SK-N-SH (cell line): Measurements from ENCODE around the gene PRELP. TPM values are rescaled to one million over a fixed set of nuclear protein-coding genes. Genes with fewer than 3 reads are reported as not detected.
A peak's percentile ranks its signal among the peaks of the same experiment; 100 is the strongest.

ENCODE experiments used
- CTCF ChIA-PET: fragments of 300-600, 350-600 bp; formaldehyde crosslinking; extraction: SDS; loops from one replicate; lab custom pipeline; 2021; lab: Yijun Ruan, JAX
- POLR2A ChIA-PET: fragments of 350-600 bp; sonication (Branson Sonifier 250); formaldehyde crosslinking; extraction: SDS; loops from one replicate; lab custom pipeline; 2020; ENCODE audit warnings: antibody characterized with exemption, inconsistent platforms; lab: Yijun Ruan, JAX
- DNase-seq: peaks from one replicate; pipeline ENCODE4 v3.0.0; 2012
- H2AFZ ChIP-seq: fragments of 200-600 bp; sonication (generic); 2 replicates; pipeline ENCODE4 v1.8.1; 2016; ENCODE audit warnings: antibody characterized with exemption, mild to moderate bottlenecking, low read depth
- H3F3A ChIP-seq: fragments of 200-600 bp; sonication (generic); replicated peaks from 2 replicates; pipeline ENCODE3; 2016; ENCODE audit warnings: antibody characterized with exemption, mild to moderate bottlenecking; ENCODE audit not compliant: insufficient read depth
- H3K27ac ChIP-seq, 2 experiments: fragments of 200-500 bp in 1 of 2; fragments of 200-600 bp in 1 of 2; sonication (Bioruptor generic) in 1 of 2; sonication (generic), shearing (Covaris generic) in 1 of 2; 2 replicates each; pipeline versions ENCODE4 v1.5.1 to v1.6.1; 2014 to 2016; ENCODE audit warnings: low read depth in 2 of 2, inconsistent platforms in 1 of 2, low read length in 1 of 2, mild to moderate bottlenecking in 1 of 2, mixed read lengths in 1 of 2
- H3K27me3 ChIP-seq: fragments of 200-600 bp; sonication (generic), shearing (Covaris generic); 2 replicates; pipeline ENCODE4 v1.6.1; 2016; ENCODE audit warnings: mixed run types; ENCODE audit not compliant: insufficient read depth
- H3K36me3 ChIP-seq, 2 experiments: fragments of 200-500 bp in 1 of 2; fragments of 200-600 bp in 1 of 2; sonication (Bioruptor generic) in 1 of 2; sonication (generic) in 1 of 2; replicated peaks in 1 of 2; 2 replicates each; pipeline versions ENCODE3 to v1.5.1; 2014 to 2016; ENCODE audit warnings: low read length in 1 of 2, mild to moderate bottlenecking in 1 of 2; ENCODE audit not compliant: insufficient read depth in 2 of 2, control insufficient read depth in 1 of 2
- H3K4me1 ChIP-seq, 2 experiments: fragments of 200-500 bp in 1 of 2; fragments of 200-600 bp in 1 of 2; sonication (Bioruptor generic) in 1 of 2; sonication (generic), shearing (Covaris generic) in 1 of 2; 2 replicates each; pipeline versions ENCODE4 v1.5.1 to v1.6.1; 2014 to 2016; ENCODE audit warnings: low read depth in 1 of 2, low read length in 1 of 2, mixed run types in 1 of 2; ENCODE audit not compliant: insufficient read depth in 2 of 2, control insufficient read depth in 1 of 2
- H3K4me2 ChIP-seq: fragments of 200-600 bp; sonication (generic), shearing (Covaris generic); 2 replicates; pipeline ENCODE4 v1.6.1; 2017; ENCODE audit warnings: mixed run types
- H3K4me3 ChIP-seq, 2 experiments: fragments of 200-500 bp in 1 of 2; fragments of 200-600 bp in 1 of 2; sonication (Bioruptor generic) in 1 of 2; sonication (generic), shearing (Covaris generic) in 1 of 2; 2 replicates each; pipeline versions ENCODE4 v1.5.1 to v1.8.1; 2014 to 2016; ENCODE audit warnings: low read depth in 2 of 2, inconsistent platforms in 1 of 2, low read length in 1 of 2, mild to moderate bottlenecking in 1 of 2, mixed read lengths in 1 of 2, moderate library complexity in 1 of 2
- H3K79me2 ChIP-seq: fragments of 200-600 bp; sonication (generic); 2 replicates; pipeline ENCODE4 v1.8.1; 2017; ENCODE audit warnings: mild to moderate bottlenecking; ENCODE audit not compliant: insufficient read depth
- H3K9ac ChIP-seq: fragments of 200-600 bp; sonication (generic); 2 replicates; pipeline ENCODE4 v1.6.1; 2017; ENCODE audit warnings: mixed run types
- H3K9me2 ChIP-seq: fragments of 200-600 bp; sonication (generic); 2 replicates; pipeline ENCODE4 v1.6.1; 2017; ENCODE audit warnings: mixed run types
- H3K9me3 ChIP-seq: fragments of 200-600 bp; sonication (generic); 2 replicates; pipeline ENCODE4 v1.6.1; 2017; ENCODE audit warnings: mixed run types, mild to moderate bottlenecking, moderate library complexity
- H4K20me1 ChIP-seq: fragments of 200-600 bp; sonication (generic); 2 replicates; pipeline ENCODE4 v1.6.1; 2017; ENCODE audit warnings: mild to moderate bottlenecking, mixed run types; ENCODE audit not compliant: insufficient read depth
- CTCF ChIP-seq: fragments of 200-600 bp; sonication (generic); IDR thresholded peaks from 2 replicates; pipeline ENCODE4 v1.6.1; 2017; ENCODE audit warnings: antibody characterized with exemption, mild to moderate bottlenecking, moderate library complexity
- ELF1 ChIP-seq: IDR thresholded peaks from 2 replicates; pipeline ENCODE4 v1.4.0; 2012
- EP300 ChIP-seq, 2 experiments: IDR thresholded peaks; 2 replicates each; pipeline versions ENCODE4 v1.4.0 to v1.6.1; 2012; ENCODE audit warnings: borderline replicate concordance in 1 of 2, low read depth in 1 of 2, low read length in 1 of 2
- EZH2phosphoT487 ChIP-seq: fragments of 200-600 bp; sonication (generic); IDR thresholded peaks from 2 replicates; pipeline ENCODE4 v1.6.1; 2017; ENCODE audit warnings: low read depth, mixed run types, mild to moderate bottlenecking, antibody characterized with exemption, moderate library complexity, borderline replicate concordance
- FOXM1 ChIP-seq: IDR thresholded peaks from 2 replicates; pipeline ENCODE4 v1.4.0; 2012; ENCODE audit warnings: low read depth, mild to moderate bottlenecking
- GATA2 ChIP-seq: sonication (generic); formaldehyde crosslinking; IDR thresholded peaks from 2 replicates; pipeline ENCODE4 v1.5.0; 2020; ENCODE audit warnings: mild to moderate bottlenecking, missing genetic modification reagents
- JUND ChIP-seq: IDR thresholded peaks from 2 replicates; pipeline ENCODE4 v1.4.0; 2012
- MAX ChIP-seq: IDR thresholded peaks from 2 replicates; pipeline ENCODE4 v1.4.0; 2012; ENCODE audit warnings: low read depth
- MEF2A ChIP-seq: IDR thresholded peaks from 2 replicates; pipeline ENCODE4 v1.4.0; 2012; ENCODE audit warnings: low read depth, borderline replicate concordance
- MXI1 ChIP-seq: IDR thresholded peaks from 2 replicates; pipeline ENCODE4 v1.6.1; 2012; ENCODE audit warnings: mild to moderate bottlenecking, low read depth, low read length, improper control_type of control experiment
- NFIC ChIP-seq: IDR thresholded peaks from 2 replicates; pipeline ENCODE4 v1.4.0; 2012; ENCODE audit warnings: borderline replicate concordance
- NRF1 ChIP-seq: IDR thresholded peaks from 2 replicates; pipeline ENCODE4 v1.6.1; 2012; ENCODE audit warnings: low read depth, mild to moderate bottlenecking, low read length
- PBX3 ChIP-seq: IDR thresholded peaks from 2 replicates; pipeline ENCODE4; 2012
- RAD21 ChIP-seq: IDR thresholded peaks from 2 replicates; pipeline ENCODE4 v1.6.1; 2012; ENCODE audit warnings: mild to moderate bottlenecking, low read length
- RFX5 ChIP-seq: IDR thresholded peaks from 2 replicates; pipeline ENCODE4 v1.6.1; 2012; ENCODE audit warnings: mild to moderate bottlenecking, improper control_type of control experiment, low read length
- RXRA ChIP-seq: IDR thresholded peaks from 2 replicates; pipeline ENCODE4 v1.4.0; 2012; ENCODE audit warnings: low read depth, mild to moderate bottlenecking, borderline replicate concordance
- TEAD4 ChIP-seq: IDR thresholded peaks from 2 replicates; pipeline ENCODE4 v1.4.0; 2012; ENCODE audit warnings: mild to moderate bottlenecking, borderline replicate concordance; ENCODE audit not compliant: insufficient read depth
- whole genome bisulfite sequencing: methylation state at CpG from one replicate; pipeline ENCODE4 v1.1.6; 2017; ENCODE audit warnings: low lambda C conversion rate; 5-methylcytosine and 5-hydroxymethylcytosine counted together
- polyA plus RNA-seq, 3 experiments: library from polyadenylated mRNA; depleted of rRNA; stranded (reverse); fragments of >200 nt; gene quantifications; 2 replicates each; pipeline ENCODE4 v1.2.3, GENCODE V29; 2012

Gene PRELP
- polyA plus RNA-seq, 1 of the 3 experiments (the other 2 are of a cell fraction): 0.48 TPM

GRCh38 chr1:203462143-203462542 is 13.5 kb upstream of the PRELP start (continued):
- TF ChIP-seq MAX (no peak), FOXM1 (no peak), GATA2 (no peak)

GRCh38 chr1:203462878-203463277 is 12.7 kb upstream of the PRELP start:
- ChIA-PET POLR2A (no interaction called here), CTCF (interaction anchor here (1.3 kb wide), 1 partner anchor 24 kb away, joined by 4 read pairs; no protein-coding TSS in a partner anchor)
- H3F3A ChIP-seq: no peaks in the 10 kb centered on the region
- H3K9me3 ChIP-seq: no peaks in the 10 kb centered on the region
- no peaks in the 10 kb centered on the region for H4K20me1 ChIP-seq
- no peak for DNase-seq
- H3K9me2 ChIP-seq: no peaks in the 10 kb centered on the region
- H3K27ac ChIP-seq: no peak overlapping the region
- no peaks in the 10 kb centered on the region for H3K79me2 ChIP-seq
- peak overlapping the region; percentile 31; the same call in 1 of the 2 replicates for H3K4me2 ChIP-seq
- peaks cover 3 to 8% of the 10 kb centered on the region in 2 experiments; a peak in 2 of 4 replicates for H3K4me1 ChIP-seq
- no peak overlapping the region for H3K4me3 ChIP-seq
- H3K27me3 ChIP-seq: no peaks in the 10 kb centered on the region
- peak overlapping the region; percentile 65; the same call in 1 of the 2 replicates for H2AFZ ChIP-seq
- TF ChIP-seq EZH2phosphoT487 (no peak), EP300 (IDR thresholded peaks at IDR 0.05; ENCODE audit: borderline replicate concordance in 1 of 2, low read depth in 1 of 2, low read length in 1 of 2) (no peak), NFIC (no peak), MAX (no peak), MXI1 (no peak), NRF1 (no peak), RAD21 (no peak), JUND (no peak), RFX5 (no peak), RXRA (no peak), PBX3 (no peak), MEF2A (no peak), TEAD4 (no peak), FOXM1 (no peak)
- H3K36me3 ChIP-seq: no peaks in the 10 kb centered on the region
- H3K9ac ChIP-seq: no peak overlapping the region
- 55% methylated on average over 6 of the region's 6 CpGs for WGBS

GRCh38 chr1:203463469-203464062 is 12.0 kb upstream of the PRELP start:
- peak overlapping the region; percentile 31; the same call in 1 of the 2 replicates for H3K4me2 ChIP-seq
- CTCF ChIA-PET: interaction anchor here (0.8 to 1.3 kb wide), 3 partner anchors 23 to 238 kb away, joined by 3 to 4 read pairs (median 3); no protein-coding TSS in a partner anchor
- H3K9ac ChIP-seq: no peak overlapping the region

More at GRCh38 chr1:203463469-203464062, 12.0 kb upstream of the PRELP start:
- H3K4me1 ChIP-seq: peaks cover 3 to 8% of the 10 kb centered on the region in 2 experiments; a peak in 2 of 4 replicates
- no peaks in the 10 kb centered on the region for H3F3A ChIP-seq
- H2AFZ ChIP-seq: peak overlapping the region; percentile 65; the same call in 1 of the 2 replicates
- POLR2A ChIA-PET: no interaction called here
- no peaks in the 10 kb centered on the region for H4K20me1 ChIP-seq
- WGBS: 59% methylated on average over 7 of the region's 7 CpGs
- H3K36me3 ChIP-seq: no peaks in the 10 kb centered on the region
- TF ChIP-seq MEF2A (no peak), PBX3 (peak; percentile 27; the same call in 1 of the 2 replicates), CTCF (peak; percentile 32; the same call in 1 of the 2 replicates), ELF1 (no peak), NRF1 (no peak)
- no peaks in the 10 kb centered on the region for H3K79me2 ChIP-seq
- DNase-seq: no peak
- no peak overlapping the region for H3K4me3 ChIP-seq
- no peaks in the 10 kb centered on the region for H3K9me3 ChIP-seq
- no peaks in the 10 kb centered on the region for H3K9me2 ChIP-seq
- H3K27ac ChIP-seq: no peak overlapping the region
- no peaks in the 10 kb centered on the region for H3K27me3 ChIP-seq
